ENCODE data around the gene GTF2E1.
"Not testable (repeated sequence)": the region's sequence is repeated elsewhere in the genome, so short reads cannot be mapped to it uniquely, and the experiment has no call there.

GTF2E1 gene

GRCh38 chr3:120713262-120713661 lies 29.3 kb upstream of the GTF2E1 start:
- Histone ChIP-seq H3K14ac (ENCODE audit: low read length in 2 of 2) (no peak overlapping the region), H4K91ac (ENCODE audit: low read length) (no peak overlapping the region), H3K9me3 (ENCODE audit: control insufficient read depth, low read length) (no peaks in the 10 kb centered on the region), H2AFZ (ENCODE audit: low read depth, low read length) (no peak overlapping the region), H3K9ac (ENCODE audit: low read length) (no peak overlapping the region), H2BK15ac (ENCODE audit: low read depth, poor library complexity, severe bottlenecking) (no peak overlapping the region), H2BK120ac (ENCODE audit: low read depth, low read length) (no peak overlapping the region), H3K27ac (ENCODE audit: low read length, poor library complexity, severe bottlenecking) (no peak overlapping the region), H3K4me3 (ENCODE audit: insufficient read depth in 1 of 2, low read depth in 1 of 2, low read length in 2 of 2) (no peak overlapping the region), H3K27me3 (ENCODE audit: control insufficient read depth in 1 of 2, insufficient read depth in 1 of 2, low read length in 2 of 2) (no peaks in the 10 kb centered on the region), H2BK12ac (ENCODE audit: low read length in 2 of 2) (no peak overlapping the region), H2BK5ac (ENCODE audit: low read depth, low read length, poor library complexity, severe bottlenecking) (no peak overlapping the region), H4K8ac (ENCODE audit: low read length) (no peak overlapping the region), H3K36me3 (ENCODE audit: control insufficient read depth in 1 of 2, insufficient read depth in 2 of 2, low read depth in 1 of 2, low read length in 2 of 2) (peaks cover 0 to 18% of the 10 kb centered on the region in 2 experiments), H3K4ac (ENCODE audit: low read depth in 1 of 2, low read length in 2 of 2) (no peak overlapping the region), H3K4me1 (ENCODE audit: control insufficient read depth, insufficient read depth, low read depth, low read length) (no peaks in the 10 kb centered on the region), H3K23ac (ENCODE audit: low read length in 2 of 2) (no peak overlapping the region), H3K4me2 (ENCODE audit: low read length, poor library complexity, severe bottlenecking) (no peak overlapping the region), H3K79me1 (replicated peaks; ENCODE audit: low read length, poor library complexity, severe bottlenecking) (peaks cover 10% of the 10 kb centered on the region), H3K18ac (ENCODE audit: low read depth in 1 of 2, low read length in 2 of 2) (no peak overlapping the region), H2AK5ac (ENCODE audit: low read length, severe bottlenecking) (no peak overlapping the region)
- no peak for DNase-seq

GRCh38 chr3:120719167-120719834 lies 23.2 kb upstream of the GTF2E1 start:
- Histone ChIP-seq H3K14ac (ENCODE audit: low read length in 2 of 2) (peak overlapping the region in 1 of 2 experiments; percentile 89), H2BK12ac (ENCODE audit: low read length in 2 of 2) (peak overlapping the region in 1 of 2 experiments; percentile 86), H4K8ac (ENCODE audit: low read length) (peak overlapping the region; percentile 91), H3K18ac (ENCODE audit: low read depth in 1 of 2, low read length in 2 of 2) (peak overlapping the region; percentile 50 to 88), H3K4ac (ENCODE audit: low read depth in 1 of 2, low read length in 2 of 2) (peak overlapping the region in 1 of 2 experiments; percentile 67), H4K91ac (ENCODE audit: low read length) (peak overlapping the region; percentile 66), H3K4me3 (ENCODE audit: insufficient read depth in 1 of 2, low read depth in 1 of 2, low read length in 2 of 2) (peak overlapping the region in 1 of 2 experiments; percentile 41), H2AFZ (ENCODE audit: low read depth, low read length) (peak overlapping the region; percentile 81)
- H2BK120ac ChIP-seq (ENCODE audit: low read depth, low read length); H2BK15ac ChIP-seq (ENCODE audit: low read depth, poor library complexity, severe bottlenecking); H3K9ac ChIP-seq (ENCODE audit: low read length); H3K79me1 ChIP-seq (replicated peaks; ENCODE audit: low read length, poor library complexity, severe bottlenecking); H2BK5ac ChIP-seq (ENCODE audit: low read depth, low read length, poor library complexity, severe bottlenecking); H3K9me3 ChIP-seq (ENCODE audit: control insufficient read depth, low read length); H3K4me2 ChIP-seq (ENCODE audit: low read length, poor library complexity, severe bottlenecking); H3K27ac ChIP-seq (ENCODE audit: low read length, poor library complexity, severe bottlenecking); H3K4me1 ChIP-seq (ENCODE audit: control insufficient read depth, insufficient read depth, low read depth, low read length); H3K27me3 ChIP-seq (ENCODE audit: control insufficient read depth in 1 of 2, insufficient read depth in 1 of 2, low read length in 2 of 2); H3K36me3 ChIP-seq (ENCODE audit: control insufficient read depth in 1 of 2, insufficient read depth in 2 of 2, low read depth in 1 of 2, low read length in 2 of 2); H2AK5ac ChIP-seq (ENCODE audit: low read length, severe bottlenecking); H3K23ac ChIP-seq (ENCODE audit: low read length in 2 of 2): not testable (repeated sequence)
- WGBS, result 51% methylated on average over 20 of the region's 20 CpGs
- DNase-seq, result peak; percentile 7

- Histone ChIP-seq H3K79me1 (replicated peaks; ENCODE audit: low read length, poor library complexity, severe bottlenecking) (peaks cover 6% of the 10 kb centered on the region), H4K91ac (ENCODE audit: low read length) (no peak overlapping the region), H3K27ac (ENCODE audit: low read length, poor library complexity, severe bottlenecking) (no peak overlapping the region), H3K4me3 (ENCODE audit: insufficient read depth in 1 of 2, low read depth in 1 of 2, low read length in 2 of 2) (no peak overlapping the region), H3K4me1 (ENCODE audit: control insufficient read depth, insufficient read depth, low read depth, low read length) (no peaks in the 10 kb centered on the region), H3K14ac (ENCODE audit: low read length in 2 of 2) (no peak overlapping the region), H2BK5ac (ENCODE audit: low read depth, low read length, poor library complexity, severe bottlenecking) (no peak overlapping the region), H3K9ac (ENCODE audit: low read length) (no peak overlapping the region), H2BK12ac (ENCODE audit: low read length in 2 of 2) (no peak overlapping the region), H3K4ac (ENCODE audit: low read depth in 1 of 2, low read length in 2 of 2) (no peak overlapping the region), H2AFZ (ENCODE audit: low read depth, low read length) (no peak overlapping the region), H3K9me3 (ENCODE audit: control insufficient read depth, low read length) (no peaks in the 10 kb centered on the region), H3K27me3 (ENCODE audit: control insufficient read depth in 1 of 2, insufficient read depth in 1 of 2, low read length in 2 of 2) (no peaks in the 10 kb centered on the region), H3K4me2 (ENCODE audit: low read length, poor library complexity, severe bottlenecking) (no peak overlapping the region), H2AK5ac (ENCODE audit: low read length, severe bottlenecking) (no peak overlapping the region), H3K36me3 (ENCODE audit: control insufficient read depth in 1 of 2, insufficient read depth in 2 of 2, low read depth in 1 of 2, low read length in 2 of 2) (peaks cover 0 to 33% of the 10 kb centered on the region in 2 experiments), H3K18ac (ENCODE audit: low read depth in 1 of 2, low read length in 2 of 2) (no peak overlapping the region), H4K8ac (ENCODE audit: low read length) (no peak overlapping the region), H3K23ac (ENCODE audit: low read length in 2 of 2) (no peak overlapping the region), H2BK15ac (ENCODE audit: low read depth, poor library complexity, severe bottlenecking) (no peak overlapping the region), H2BK120ac (ENCODE audit: low read depth, low read length) (no peak overlapping the region)
- no peak for DNase-seq
- no CpG with 5 or more reads among the region's 1 CpG for WGBS
Observed at GRCh38 chr3:120726791-120727190, 15.8 kb upstream of the GTF2E1 start.

- Histone ChIP-seq H3K79me1 (replicated peaks; ENCODE audit: low read length, poor library complexity, severe bottlenecking) (peaks cover 6% of the 10 kb centered on the region), H2BK5ac (ENCODE audit: low read depth, low read length, poor library complexity, severe bottlenecking) (no peak overlapping the region), H3K27me3 (ENCODE audit: control insufficient read depth in 1 of 2, insufficient read depth in 1 of 2, low read length in 2 of 2) (no peaks in the 10 kb centered on the region), H3K27ac (ENCODE audit: low read length, poor library complexity, severe bottlenecking) (no peak overlapping the region), H3K14ac (ENCODE audit: low read length in 2 of 2) (no peak overlapping the region), H2AFZ (ENCODE audit: low read depth, low read length) (no peak overlapping the region), H2AK5ac (ENCODE audit: low read length, severe bottlenecking) (no peak overlapping the region), H3K4me2 (ENCODE audit: low read length, poor library complexity, severe bottlenecking) (no peak overlapping the region), H3K4me3 (ENCODE audit: insufficient read depth in 1 of 2, low read depth in 1 of 2, low read length in 2 of 2) (no peak overlapping the region), H3K9me3 (ENCODE audit: control insufficient read depth, low read length) (no peaks in the 10 kb centered on the region), H3K36me3 (ENCODE audit: control insufficient read depth in 1 of 2, insufficient read depth in 2 of 2, low read depth in 1 of 2, low read length in 2 of 2) (peaks cover 0 to 33% of the 10 kb centered on the region in 2 experiments), H4K91ac (ENCODE audit: low read length) (no peak overlapping the region), H4K8ac (ENCODE audit: low read length) (no peak overlapping the region), H2BK15ac (ENCODE audit: low read depth, poor library complexity, severe bottlenecking) (no peak overlapping the region), H3K9ac (ENCODE audit: low read length) (no peak overlapping the region), H3K4me1 (ENCODE audit: control insufficient read depth, insufficient read depth, low read depth, low read length) (no peaks in the 10 kb centered on the region), H2BK12ac (ENCODE audit: low read length in 2 of 2) (no peak overlapping the region), H3K23ac (ENCODE audit: low read length in 2 of 2) (no peak overlapping the region), H3K18ac (ENCODE audit: low read depth in 1 of 2, low read length in 2 of 2) (no peak overlapping the region), H3K4ac (ENCODE audit: low read depth in 1 of 2, low read length in 2 of 2) (no peak overlapping the region), H2BK120ac (ENCODE audit: low read depth, low read length) (no peak overlapping the region)
- no peak for DNase-seq
- WGBS, result 60% methylated on average over 3 of the region's 4 CpGs
Observed at GRCh38 chr3:120730576-120731542, 11.7 kb upstream of the GTF2E1 start.
